Hepatocyte (in vitro differentiated cells): ENCODE measurements around the gene RBMS1.

Source experiments
- EZH2 ChIP-seq: fragments of 200-600 bp; sonication (generic); IDR thresholded peaks from 2 replicates; pipeline ENCODE4 v1.6.1; 2016; ENCODE audit warnings: antibody characterized with exemption, mild to moderate bottlenecking, borderline replicate concordance
- TF ChIP-seq, protein P1 (sequence below): fragments of 200-600 bp; sonication (generic); IDR thresholded peaks from 2 replicates; pipeline ENCODE4 v1.5.1; 2016; ENCODE audit warnings: antibody characterized with exemption, mild to moderate bottlenecking; ENCODE audit not compliant: poor library complexity

DNA sequence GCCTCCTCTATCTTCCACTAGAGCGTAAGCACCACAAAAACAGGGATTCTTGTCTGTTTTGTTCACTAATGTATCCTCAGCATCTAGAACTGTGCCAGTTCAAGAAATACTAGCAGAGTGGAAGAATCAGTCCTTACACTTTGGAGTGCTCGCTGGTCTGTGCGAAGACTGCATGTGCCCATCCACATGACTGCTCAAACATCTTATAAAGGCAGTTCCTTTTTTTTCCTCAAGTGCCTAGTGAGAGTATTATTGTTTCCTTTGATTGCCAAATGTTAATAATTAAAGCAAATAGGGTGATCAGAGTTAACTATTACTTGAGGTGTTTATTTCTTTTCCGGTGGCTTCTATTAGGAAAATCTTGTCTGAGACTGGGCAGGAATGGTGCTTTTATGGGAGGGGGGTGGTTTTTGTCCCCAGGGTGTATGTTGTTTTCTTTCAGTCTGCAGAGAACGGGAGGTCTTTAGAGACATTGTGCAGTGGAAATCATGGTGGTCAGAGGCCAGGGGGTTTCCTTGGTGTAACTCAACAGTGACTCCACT, 247.9 kb downstream of the RBMS1 start:
- TF ChIP-seq, protein P1, sequence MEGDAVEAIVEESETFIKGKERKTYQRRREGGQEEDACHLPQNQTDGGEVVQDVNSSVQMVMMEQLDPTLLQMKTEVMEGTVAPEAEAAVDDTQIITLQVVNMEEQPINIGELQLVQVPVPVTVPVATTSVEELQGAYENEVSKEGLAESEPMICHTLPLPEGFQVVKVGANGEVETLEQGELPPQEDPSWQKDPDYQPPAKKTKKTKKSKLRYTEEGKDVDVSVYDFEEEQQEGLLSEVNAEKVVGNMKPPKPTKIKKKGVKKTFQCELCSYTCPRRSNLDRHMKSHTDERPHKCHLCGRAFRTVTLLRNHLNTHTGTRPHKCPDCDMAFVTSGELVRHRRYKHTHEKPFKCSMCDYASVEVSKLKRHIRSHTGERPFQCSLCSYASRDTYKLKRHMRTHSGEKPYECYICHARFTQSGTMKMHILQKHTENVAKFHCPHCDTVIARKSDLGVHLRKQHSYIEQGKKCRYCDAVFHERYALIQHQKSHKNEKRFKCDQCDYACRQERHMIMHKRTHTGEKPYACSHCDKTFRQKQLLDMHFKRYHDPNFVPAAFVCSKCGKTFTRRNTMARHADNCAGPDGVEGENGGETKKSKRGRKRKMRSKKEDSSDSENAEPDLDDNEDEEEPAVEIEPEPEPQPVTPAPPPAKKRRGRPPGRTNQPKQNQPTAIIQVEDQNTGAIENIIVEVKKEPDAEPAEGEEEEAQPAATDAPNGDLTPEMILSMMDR: no peak
- TF ChIP-seq EZH2: no peak
